Heart right ventricle (tissue), 16 donors: ENCODE data around the gene MYLK. TPM values are rescaled to one million over a fixed set of nuclear protein-coding genes. Genes with fewer than 3 reads are reported as not detected.

Source experiments
- ATAC-seq, 8 donors: fragments of 200-7000 bp; cut with Tn5 transposase; one replicate each; pipeline ENCODE4 v1.9.1; 2020; ENCODE audit warnings: mild to moderate bottlenecking in 8 of 8, moderate library complexity in 8 of 8, moderate number of reproducible peaks in 1 of 8
- DNase-seq, 2 donors: peaks; one replicate each; pipeline ENCODE4 v3.0.0-alpha.2; 2020
- H3K27ac ChIP-seq, 10 donors: fragments of 200-600 bp; sonication (generic) in 2 of 10; one replicate each; pipeline versions ENCODE4 v1.5.0 to v1.8.0; 2020 to 2022; ENCODE audit warnings: mild to moderate bottlenecking in 3 of 10
- H3K27me3 ChIP-seq, 7 donors: fragments of 200-600 bp; one replicate each; pipeline ENCODE4 v1.8.0; 2021 to 2022; ENCODE audit warnings: mild to moderate bottlenecking in 2 of 7
- H3K36me3 ChIP-seq, 9 donors: fragments of 200-600 bp; sonication (generic) in 1 of 9; one replicate each; pipeline versions ENCODE4 v1.5.0 to v1.8.0; 2020 to 2022; ENCODE audit warnings: mild to moderate bottlenecking in 2 of 9
- H3K4me1 ChIP-seq, 9 donors: fragments of 200-600 bp; sonication (generic) in 1 of 9; one replicate each; pipeline versions ENCODE4 v1.5.0 to v1.8.0; 2020 to 2022; ENCODE audit warnings: mild to moderate bottlenecking in 4 of 9
- H3K4me3 ChIP-seq, 10 donors: fragments of 200-600 bp; sonication (generic) in 2 of 10; one replicate each; pipeline versions ENCODE4 v1.5.0 to v1.8.0; 2020 to 2022; ENCODE audit warnings: mild to moderate bottlenecking in 7 of 10, moderate library complexity in 2 of 10
- H3K9me3 ChIP-seq, 11 donors: fragments of 200-600 bp in 10 of 11; sonication (generic) in 2 of 11; one replicate each; pipeline versions ENCODE4 v1.5.0 to v1.8.0; 2013 to 2022; ENCODE audit warnings: mild to moderate bottlenecking in 2 of 11, control low read depth in 1 of 11, moderate library complexity in 1 of 11
- CTCF ChIP-seq, 9 donors: fragments of 200-600 bp; sonication (generic) in 2 of 9; IDR thresholded peaks; one replicate each; pipeline versions ENCODE4 v1.5.0 to v1.8.0; 2021 to 2022; ENCODE audit warnings: antibody characterized with exemption in 9 of 9, mild to moderate bottlenecking in 5 of 9, moderate library complexity in 1 of 9
- whole genome bisulfite sequencing, 2 donors: extraction: QIAGEN DNeasy Blood & Tissue Kit; methylation state at CpG; one replicate each; pipeline ENCODE4 v1.1.7; 2013; ENCODE audit warnings: inconsistent platforms in 1 of 2; 5-methylcytosine and 5-hydroxymethylcytosine counted together
- intact Hi-C, 10 donors: fragments of 100-400 bp; cut with DNase I; formaldehyde crosslinking; loops; one replicate each; pipeline versions ENCODE4 v1.11.1 to v1.14.2; 2022
- polyA plus RNA-seq, 2 donors: library from polyadenylated mRNA; stranded (reverse); fragments of 200-250 nt; gene quantifications; one replicate each; pipeline ENCODE4 v1.2.3, GENCODE V29; 2013
- total RNA-seq, 10 donors: library from RNA; stranded (reverse); fragmentation: NEBNext Ultra II Directional in 3 of 10; extraction: Animal tissue kit (Norgen Biotek cat#: 25700) in 3 of 10; gene quantifications; one replicate each; pipeline versions ENCODE4 v1.2.1 to v1.2.4, GENCODE V29; 2021 to 2023
- donor health status: Arrhythmogenic right ventricular cardiomyopathy.
- donor health status: ischemic (EF 13 %, LVEDD 7.1; RV severe dilation, severe dysfunction).
- donor health status: healthy with polysubstance abuse.
- donor health status: DM: no; HTN: yes; CAD: no.
- donor health status: DM: no; HTN: no; CAD: no.
- donor health status: ischemic (EF 25% LVEDD 6.9; RV normal size, moderate dysfunction).
- donor health status: ischemic (EF 25% LVEDD 5.7; RV mildly dilated, moderate dysfunction).
- donor health status: healthy.
- donor health status: DM: yes; HTN: yes; CAD: no.
- donor health status: Ischemic cardiomyopathy.
- donor health status: ischemic (EF 35%, LVEDD 5.7; RV mildly dilated, moderate dysfunction).
- donor health status: nonischemic (EF 11% LVEDD 7.7; RV severe dilation, severe dysfunction).
- donor health status: DM: yes; HTN: yes; CAD: no.
- donor health status: PGD.
- donor health status: ischemic (EF 29% LVEDD 5.4; RV normal size, mild dysfunction).
- donor health status: nonischemic (EF 23%, LVEDD 6.1; RV moderate dilation, normal function).

Gene MYLK
- total and polyA plus RNA-seq, 12 donors, result 5.6 to 20.6 (median 11.6) TPM

GRCh38 chr3:123781138-123781537, 103.0 kb downstream of the MYLK start:
- no peak for TF ChIP-seq CTCF (IDR thresholded peaks at IDR 0.05)
- Histone ChIP-seq H3K36me3 (no peaks in the 10 kb centered on the region), H3K27me3 (no peaks in the 10 kb centered on the region), H3K27ac (no peak overlapping the region), H3K4me1 (peaks cover 0 to 12% (median 0%) of the 10 kb centered on the region in 9 donors), H3K4me3 (no peak overlapping the region), H3K9me3 (no peaks in the 10 kb centered on the region)
- DNase-seq, result no peak
- 52 to 71% methylated on average over 2 of the region's 2 CpGs for WGBS, 2 donors
- intact Hi-C loops, result no loop called here
- ATAC-seq, result no peak

GRCh38 chr3:123780656-123781055, 103.5 kb downstream of the MYLK start:
- no peak overlapping the region for H3K27ac ChIP-seq
- TF ChIP-seq CTCF (IDR thresholded peaks at IDR 0.05), result no peak
- peaks cover 0 to 12% (median 0%) of the 10 kb centered on the region in 9 donors for H3K4me1 ChIP-seq
- no peaks in the 10 kb centered on the region for H3K9me3 ChIP-seq
- no peak overlapping the region for H3K4me3 ChIP-seq
- intact Hi-C loops, result no loop called here
- DNase-seq (no peak), ATAC-seq (no peak)
- H3K27me3 ChIP-seq, result no peaks in the 10 kb centered on the region
- H3K36me3 ChIP-seq, result no peaks in the 10 kb centered on the region
- WGBS, 2 donors, result 83 to 88% methylated on average over 6 of the region's 6 CpGs

GRCh38 chr3:123779655-123780231, 104.4 kb downstream of the MYLK start:
- no peak overlapping the region for H3K27ac ChIP-seq
- H3K4me3 ChIP-seq, result no peak overlapping the region
- no peak for ATAC-seq
- peaks cover 0 to 12% (median 0%) of the 10 kb centered on the region in 9 donors for H3K4me1 ChIP-seq
- H3K36me3 ChIP-seq, result no peaks in the 10 kb centered on the region
- no peaks in the 10 kb centered on the region for H3K27me3 ChIP-seq
- intact Hi-C loops, result no loop called here
- WGBS, 2 donors, result 89 to 92% methylated on average over 10 of the region's 10 CpGs
- no peak for DNase-seq
- H3K9me3 ChIP-seq, result no peaks in the 10 kb centered on the region
- no peak for TF ChIP-seq CTCF (IDR thresholded peaks at IDR 0.05)

GRCh38 chr3:123778991-123779622, 105.0 kb downstream of the MYLK start:
- H3K27me3 ChIP-seq, result no peaks in the 10 kb centered on the region
- ATAC-seq (no peak), DNase-seq (no peak)
- H3K9me3 ChIP-seq, result no peaks in the 10 kb centered on the region
- no peak overlapping the region for H3K27ac ChIP-seq
- intact Hi-C loops, result no loop called here
- 83% methylated on average over 8 of the region's 8 CpGs for WGBS, 2 donors
- TF ChIP-seq CTCF (IDR thresholded peaks at IDR 0.05), result no peak
- H3K4me3 ChIP-seq, result no peak overlapping the region
- peaks cover 0 to 11% (median 0%) of the 10 kb centered on the region in 9 donors for H3K4me1 ChIP-seq
- no peaks in the 10 kb centered on the region for H3K36me3 ChIP-seq
